Transverse colon (tissue), 4 donors: ENCODE data around the gene BCAN. TPM values are rescaled to one million over a fixed set of nuclear protein-coding genes. Genes with fewer than 3 reads are reported as not detected.

ENCODE experiments used
- DNase-seq: peaks from one replicate; pipeline ENCODE4 v3.0.0-alpha.2; 2019
- H3K27ac ChIP-seq, 4 donors: fragments of 200-600 bp; sonication (generic); 2 replicates each; pipeline ENCODE4 v1.5.1; 2016 to 2018; ENCODE audit warnings: inconsistent platforms in 4 of 4
- H3K27me3 ChIP-seq: fragments of 200-600 bp; sonication (generic); 2 replicates; pipeline ENCODE4 v1.5.1; 2017; ENCODE audit warnings: inconsistent platforms
- H3K36me3 ChIP-seq, 4 donors: fragments of 200-600 bp; sonication (generic); 2 replicates each; pipeline ENCODE4 v1.5.1; 2017 to 2019; ENCODE audit warnings: inconsistent platforms in 4 of 4
- H3K4me1 ChIP-seq, 4 donors: fragments of 200-600 bp; sonication (generic); 2 replicates each; pipeline ENCODE4 v1.5.1; 2017 to 2020; ENCODE audit warnings: inconsistent platforms in 4 of 4
- H3K4me3 ChIP-seq, 4 donors: fragments of 200-600 bp; sonication (generic); 1 replicate in 1 of 4; 2 replicates in 3 of 4; pipeline versions ENCODE4 v1.5.1 to v1.6.1; 2017 to 2019; ENCODE audit warnings: inconsistent platforms in 4 of 4
- H3K9me3 ChIP-seq, 2 donors: fragments of 200-600 bp; sonication (generic); 2 replicates each; pipeline ENCODE4 v1.5.1; 2017 to 2019; ENCODE audit warnings: inconsistent platforms in 2 of 2
- EP300 ChIP-seq: sonication (generic); formaldehyde crosslinking; IDR thresholded peaks from one replicate; pipeline ENCODE4 v1.6.1; 2017; ENCODE audit warnings: antibody characterized with exemption, low read depth
- POLR2A ChIP-seq: fragments of 450-650 bp; IDR thresholded peaks from one replicate; pipeline ENCODE4 v1.6.1; 2016; ENCODE audit warnings: antibody characterized with exemption, mild to moderate bottlenecking, moderate library complexity
- POLR2AphosphoS5 ChIP-seq, 3 donors: sonication (generic); formaldehyde crosslinking; IDR thresholded peaks; one replicate each; pipeline ENCODE4 v1.6.1; 2016; ENCODE audit warnings: antibody characterized with exemption in 3 of 3
- WGBS, 2 donors: methylation state at CpG; one replicate each; pipeline ENCODE4 v1.1.5; 2018; ENCODE audit warnings: low coverage in 1 of 2; 5-methylcytosine and 5-hydroxymethylcytosine counted together
- in situ Hi-C, 4 donors: fragments of 200-750 bp; cut with MboI; loops; one replicate each; pipeline versions ENCODE4 v1.15.0 to v1.15.1; 2017; ENCODE audit warnings: low sequenced_read_pairs in 3 of 4, low pct_ligation_motif_present in 1 of 4, low pct_unique_long_range_greater_than_20kb in 1 of 4
- intact Hi-C: fragments of 100-400 bp; cut with DNase I; formaldehyde crosslinking; loops from one replicate; pipeline ENCODE4 v1.15.1; 2023; ENCODE audit warnings: low total_unique reads
- total RNA-seq, 4 donors: library from RNA; depleted of rRNA; stranded (reverse); fragments of >200 nt; gene quantifications; one replicate each; pipeline ENCODE4 v1.1.0, GENCODE V29; 2016
- TF ChIP-seq, protein P1 (sequence below), 5 experiments: fragments of 200-600 bp in 3 of 5; fragments of 450-650 bp in 2 of 5; sonication (generic) in 3 of 5; IDR thresholded peaks; 1 replicate in 2 of 5; 2 replicates in 3 of 5; pipeline ENCODE4 v1.5.1; 2016 to 2017; ENCODE audit warnings: antibody characterized with exemption in 5 of 5, inconsistent platforms in 3 of 5, mild to moderate bottlenecking in 2 of 5, moderate library complexity in 1 of 5

Gene BCAN
- total RNA-seq, 4 donors from 2014 or later: 0.55 to 0.95 TPM; not detected in 2

DNA sequence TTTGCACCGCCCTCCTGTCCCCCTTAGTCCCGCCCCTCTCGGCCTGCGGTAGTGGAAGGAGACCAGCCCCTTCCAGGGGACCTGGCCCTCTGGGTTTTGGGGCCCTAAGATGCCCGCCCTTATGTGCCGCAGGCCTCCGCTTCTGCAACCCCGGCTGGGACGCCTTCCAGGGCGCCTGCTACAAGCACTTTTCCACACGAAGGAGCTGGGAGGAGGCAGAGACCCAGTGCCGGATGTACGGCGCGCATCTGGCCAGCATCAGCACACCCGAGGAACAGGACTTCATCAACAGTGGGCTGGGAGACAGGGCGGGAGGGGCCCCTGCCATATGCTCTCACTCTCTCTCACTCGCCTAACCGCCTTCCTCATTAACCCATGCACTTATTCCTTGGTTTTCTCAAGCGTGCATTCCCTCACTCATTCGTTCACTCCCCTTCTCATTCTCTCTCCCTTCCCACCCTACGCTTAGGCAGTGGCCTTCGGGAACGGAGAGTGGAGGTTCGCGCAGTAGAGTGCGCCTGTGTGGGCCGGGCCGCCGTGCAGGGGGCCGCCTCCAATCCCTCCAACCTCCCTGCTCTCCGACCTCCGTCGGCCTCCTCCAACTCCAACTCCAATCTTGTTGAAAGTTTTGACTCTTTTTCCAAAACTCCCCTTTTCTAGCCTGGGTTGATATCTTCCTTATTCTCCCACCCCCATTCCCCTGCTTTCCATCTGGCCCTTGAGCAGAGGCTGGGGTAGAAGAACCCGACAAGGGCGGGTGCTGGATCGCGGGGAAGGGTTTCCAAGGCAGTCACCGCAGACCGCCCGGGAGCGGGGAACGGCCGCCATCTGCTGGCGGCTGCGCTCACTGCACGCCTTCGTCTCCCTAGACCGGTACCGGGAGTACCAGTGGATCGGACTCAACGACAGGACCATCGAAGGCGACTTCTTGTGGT is 15.2 kb downstream of the BCAN start:
- in situ Hi-C loops (no loop called here), intact Hi-C loops (loop anchor here (5.0 kb wide), 1 partner anchor 35 kb away; no protein-coding TSS in a partner anchor)
- Histone ChIP-seq H3K9me3 (no peaks in the 10 kb centered on the region), H3K4me1 (peaks cover 28 to 47% (median 41%) of the 10 kb centered on the region in 4 donors), H3K36me3 (no peaks in the 10 kb centered on the region), H3K27ac (peak overlapping the region in 2 of 4 donors; percentile 19 to 27), H3K4me3 (peak overlapping the region in 2 of 4 donors; percentile 11 to 36), H3K27me3 (peaks cover 6% of the 10 kb centered on the region)
- 14 to 29% methylated on average over 8 to 54 of the region's 54 CpGs for WGBS, 2 donors
- TF ChIP-seq EP300: no peak
- TF ChIP-seq, protein P1, sequence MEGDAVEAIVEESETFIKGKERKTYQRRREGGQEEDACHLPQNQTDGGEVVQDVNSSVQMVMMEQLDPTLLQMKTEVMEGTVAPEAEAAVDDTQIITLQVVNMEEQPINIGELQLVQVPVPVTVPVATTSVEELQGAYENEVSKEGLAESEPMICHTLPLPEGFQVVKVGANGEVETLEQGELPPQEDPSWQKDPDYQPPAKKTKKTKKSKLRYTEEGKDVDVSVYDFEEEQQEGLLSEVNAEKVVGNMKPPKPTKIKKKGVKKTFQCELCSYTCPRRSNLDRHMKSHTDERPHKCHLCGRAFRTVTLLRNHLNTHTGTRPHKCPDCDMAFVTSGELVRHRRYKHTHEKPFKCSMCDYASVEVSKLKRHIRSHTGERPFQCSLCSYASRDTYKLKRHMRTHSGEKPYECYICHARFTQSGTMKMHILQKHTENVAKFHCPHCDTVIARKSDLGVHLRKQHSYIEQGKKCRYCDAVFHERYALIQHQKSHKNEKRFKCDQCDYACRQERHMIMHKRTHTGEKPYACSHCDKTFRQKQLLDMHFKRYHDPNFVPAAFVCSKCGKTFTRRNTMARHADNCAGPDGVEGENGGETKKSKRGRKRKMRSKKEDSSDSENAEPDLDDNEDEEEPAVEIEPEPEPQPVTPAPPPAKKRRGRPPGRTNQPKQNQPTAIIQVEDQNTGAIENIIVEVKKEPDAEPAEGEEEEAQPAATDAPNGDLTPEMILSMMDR (IDR thresholded peaks at IDR 0.05): peak; percentile 87 to 95 (median 92)
- peak; percentile 83 for DNase-seq

GRCh38 chr1:156657741-156658319 is 15.9 kb downstream of the BCAN start:
- Histone ChIP-seq H3K9me3 (no peaks in the 10 kb centered on the region), H3K27me3 (no peaks in the 10 kb centered on the region), H3K36me3 (no peaks in the 10 kb centered on the region), H3K4me1 (peaks cover 30 to 55% (median 48%) of the 10 kb centered on the region in 4 donors), H3K27ac (no peak overlapping the region), H3K4me3 (peak overlapping the region in 1 of 4 donors; percentile 36)
- DNase-seq: no peak
- in situ Hi-C loops: no loop called here
- TF ChIP-seq POLR2A (no peak), POLR2AphosphoS5 (IDR thresholded peaks at IDR 0.05) (no peak), EP300 (no peak)
- TF ChIP-seq, protein P1 (IDR thresholded peaks at IDR 0.05): peak in 1 of 5 experiments; percentile 32
- 25 to 30% methylated on average over 2 to 15 of the region's 15 CpGs for WGBS, 2 donors
- intact Hi-C loops: loop anchor here (5.0 kb wide), 1 partner anchor 36 kb away; no protein-coding TSS in a partner anchor

DNA sequence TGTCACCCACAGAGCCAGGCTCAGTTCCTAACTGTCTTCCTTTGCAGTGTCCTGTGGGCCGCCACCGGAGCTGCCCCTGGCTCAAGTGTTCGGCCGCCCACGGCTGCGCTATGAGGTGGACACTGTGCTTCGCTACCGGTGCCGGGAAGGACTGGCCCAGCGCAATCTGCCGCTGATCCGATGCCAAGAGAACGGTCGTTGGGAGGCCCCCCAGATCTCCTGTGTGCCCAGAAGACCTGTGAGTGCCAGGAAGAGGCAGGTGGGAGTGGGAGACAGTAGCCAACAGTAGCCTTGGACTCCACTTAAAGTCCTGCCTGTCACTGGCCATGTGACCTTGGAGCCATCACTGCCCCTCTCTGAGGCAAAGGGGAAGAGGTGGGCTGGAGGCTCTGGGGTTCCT is 16.6 kb downstream of the BCAN start:
- DNase-seq: no peak
- no peak overlapping the region for H3K4me3 ChIP-seq
- H3K36me3 ChIP-seq: no peaks in the 10 kb centered on the region
- no peaks in the 10 kb centered on the region for H3K27me3 ChIP-seq
- H3K27ac ChIP-seq: no peak overlapping the region
- H3K9me3 ChIP-seq: no peaks in the 10 kb centered on the region
- intact Hi-C loops: loop anchor here (5.0 kb wide), 1 partner anchor 36 kb away; no protein-coding TSS in a partner anchor
- WGBS, 2 donors: 93% methylated on average over 14 of the region's 14 CpGs; no CpG with 5 or more reads in 1 of the 2 donors
- in situ Hi-C loops: no loop called here
- peaks cover 30 to 61% (median 54%) of the 10 kb centered on the region in 4 donors for H3K4me1 ChIP-seq
- TF ChIP-seq EP300: no peak

DNA sequence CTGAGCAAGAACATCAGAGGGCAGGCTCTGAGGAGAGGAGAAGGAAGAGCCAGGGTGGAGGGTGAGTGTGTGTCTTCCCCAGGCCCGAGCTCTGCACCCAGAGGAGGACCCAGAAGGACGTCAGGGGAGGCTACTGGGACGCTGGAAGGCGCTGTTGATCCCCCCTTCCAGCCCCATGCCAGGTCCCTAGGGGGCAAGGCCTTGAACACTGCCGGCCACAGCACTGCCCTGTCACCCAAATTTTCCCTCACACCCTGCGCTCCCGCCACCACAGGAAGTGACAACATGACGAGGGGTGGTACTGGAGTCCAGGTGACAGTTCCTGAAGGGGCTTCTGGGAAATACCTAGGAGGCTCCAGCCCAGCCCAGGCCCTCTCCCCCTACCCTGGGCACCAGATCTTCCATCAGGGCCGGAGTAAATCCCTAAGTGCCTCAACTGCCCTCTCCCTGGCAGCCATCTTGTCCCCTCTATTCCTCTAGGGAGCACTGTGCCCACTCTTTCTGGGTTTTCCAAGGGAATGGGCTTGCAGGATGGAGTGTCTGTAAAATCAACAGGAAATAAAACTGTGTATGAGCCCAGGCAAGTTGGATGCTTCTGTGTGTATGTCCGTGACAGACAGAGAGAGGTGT is 17.1 kb downstream of the BCAN start:
- H3K9me3 ChIP-seq: no peaks in the 10 kb centered on the region
- WGBS, 2 donors: 71% methylated on average over 10 of the region's 10 CpGs; no CpG with 5 or more reads in 1 of the 2 donors
- H3K4me3 ChIP-seq: no peak overlapping the region
- peak overlapping the region; percentile 72 to 89 (median 87) for H3K27ac ChIP-seq
- intact Hi-C loops (loop anchor here (5.0 kb wide), 1 partner anchor 37 kb away; no protein-coding TSS in a partner anchor), in situ Hi-C loops (no loop called here)
- no peak for DNase-seq
- H3K27me3 ChIP-seq: no peaks in the 10 kb centered on the region
- H3K36me3 ChIP-seq: no peaks in the 10 kb centered on the region
- TF ChIP-seq EP300 (no peak), POLR2A (no peak), POLR2AphosphoS5 (IDR thresholded peaks at IDR 0.05) (no peak)
- TF ChIP-seq, protein P1 (IDR thresholded peaks at IDR 0.05): no peak
- H3K4me1 ChIP-seq: peaks cover 30 to 67% (median 57%) of the 10 kb centered on the region in 4 donors
